Brain pericyte (primary cell): ENCODE measurements around the gene INPP1.
"Not testable (repeated sequence)": the region's sequence is repeated elsewhere in the genome, so short reads cannot be mapped to it uniquely, and the experiment has no call there.

Source experiments
- DNase-seq: peaks from one replicate; pipeline ENCODE4 v3.0.0-alpha.2; 2012; ENCODE audit warnings: low read depth, low spot score

INPP1 gene

GRCh38 chr2:190343536-190344275, at the start of gene INPP1:
INPP1 (plus strand) TSS chr2:190343589; CDS start chr2:190360103, 16,514 bp downstream.
- no peak for DNase-seq

GRCh38 chr2:190297880-190298279, 45.5 kb upstream of the INPP1 start:
- not testable (repeated sequence) for DNase-seq

GRCh38 chr2:190301032-190301431, 42.4 kb upstream of the INPP1 start:
- DNase-seq = no peak

GRCh38 chr2:190302052-190302451, 41.3 kb upstream of the INPP1 start:
- DNase-seq = no peak

- no peak for DNase-seq
Measured at GRCh38 chr2:190303647-190304046, 39.7 kb upstream of the INPP1 start.

- no peak for DNase-seq
Measured at GRCh38 chr2:190304404-190304803, 39.0 kb upstream of the INPP1 start.

- no peak for DNase-seq
Measured at GRCh38 chr2:190308031-190308430, 35.4 kb upstream of the INPP1 start.

- DNase-seq = no peak
Measured at GRCh38 chr2:190311893-190312634, 31.3 kb upstream of the INPP1 start.

- DNase-seq = not testable (repeated sequence)
Measured at GRCh38 chr2:190312635-190313025, 30.8 kb upstream of the INPP1 start.

GRCh38 chr2:190313880-190314279, 29.5 kb upstream of the INPP1 start:
- no peak for DNase-seq

GRCh38 chr2:190315273-190315672, 28.1 kb upstream of the INPP1 start:
- no peak for DNase-seq

- DNase-seq = no peak
Measured at GRCh38 chr2:190318514-190318913, 24.9 kb upstream of the INPP1 start.

GRCh38 chr2:190318931-190319554, 24.3 kb upstream of the INPP1 start:
- DNase-seq = no peak

- peak; percentile 95 for DNase-seq
Measured at GRCh38 chr2:190319555-190320498, 23.6 kb upstream of the INPP1 start, which contains the start of gene HIBCH. HIBCH (minus strand) TSS chr2:190319826; CDS start chr2:190319750, 76 bp downstream.

GRCh38 chr2:190320696-190321095, 22.7 kb upstream of the INPP1 start:
- DNase-seq = no peak

GRCh38 chr2:190323406-190323805, 20.0 kb upstream of the INPP1 start:
- DNase-seq = no peak

- DNase-seq = no peak
Measured at GRCh38 chr2:190325588-190325987, 17.8 kb upstream of the INPP1 start.

GRCh38 chr2:190327867-190328572, 15.4 kb upstream of the INPP1 start:
- no peak for DNase-seq

- DNase-seq = no peak
Measured at GRCh38 chr2:190328573-190329147, 14.7 kb upstream of the INPP1 start.

- DNase-seq = no peak
Measured at GRCh38 chr2:190333395-190333794, 10.0 kb upstream of the INPP1 start.
